ENCODE measurements around the gene SOCS1.

Gene SOCS1

GRCh38 chr16:11204513-11205047 is 51.4 kb downstream of the SOCS1 start:
- no peak for DNase-seq (ENCODE audit: low read depth in 2 of 2)

All from stimulated activated CD8-positive, alpha-beta memory T cell treated with anti-CD3 and anti-CD28 coated beads, Interleukin-7, amount 100 ng/mL, for 1 hour (primary cell).